Motor neuron (in vitro differentiated cells): ENCODE data around the gene AFF2. TPM values are rescaled to one million over a fixed set of nuclear protein-coding genes. Genes with fewer than 3 reads are reported as not detected.
A peak's percentile ranks its signal among the peaks of the same experiment; 100 is the strongest.

Experiments used
- ATAC-seq, 8 experiments: fragments of 200-7000 bp; cut with Tn5 transposase; replicated peaks in 6 of 8; 2 replicates each; pipeline ENCODE4 v1.8.0; 2021; ENCODE audit warnings: mild to moderate bottlenecking in 8 of 8, moderate library complexity in 8 of 8
- H3K27ac ChIP-seq, 2 donors: fragments of 250-450 bp; sonication (Bioruptor Pico); 2 replicates each; pipeline ENCODE4 v1.9.0; 2021; ENCODE audit warnings: antibody characterized with exemption in 2 of 2, mild to moderate bottlenecking in 2 of 2, moderate library complexity in 1 of 2
- H3K4me1 ChIP-seq, 2 donors: fragments of 250-450 bp; sonication (Bioruptor Pico); replicated peaks in 1 of 2; 2 replicates each; pipeline ENCODE4 v1.6.1; 2021; ENCODE audit warnings: antibody characterized with exemption in 2 of 2, mild to moderate bottlenecking in 2 of 2, moderate library complexity in 1 of 2
- H3K4me3 ChIP-seq, 5 donors: fragments of 250-450 bp; sonication (Bioruptor Pico); 2 replicates each; pipeline ENCODE4 v1.9.0; 2021; ENCODE audit warnings: antibody characterized with exemption in 5 of 5, mild to moderate bottlenecking in 5 of 5, moderate library complexity in 4 of 5
- WGBS, 10 experiments: fragments of 450-650 bp; shearing (Covaris generic); methylation state at CpG; one replicate each; pipeline ENCODE4 v1.0.0; 2022; 5-methylcytosine and 5-hydroxymethylcytosine counted together
- in situ Hi-C, 9 experiments: fragments of 400-800 bp; cut with MboI; loops; one replicate each; pipeline ENCODE4 v1.15.0; 2021; ENCODE audit warnings: low sequenced_read_pairs in 9 of 9, low pct_unique_long_range_greater_than_20kb in 2 of 9; ENCODE audit not compliant: unreplicated experiment in 9 of 9
- total RNA-seq, 8 experiments: library from RNA; unstranded; fragments of 300-600 nt; gene quantifications; 2 replicates each; pipeline versions ENCODE4 v1.2.3 to v1.2.4, GENCODE V29; 2022

AFF2 gene
- total RNA-seq, 8 experiments from 2014 or later = 4.1 to 85.1 (median 29.1) TPM

DNA sequence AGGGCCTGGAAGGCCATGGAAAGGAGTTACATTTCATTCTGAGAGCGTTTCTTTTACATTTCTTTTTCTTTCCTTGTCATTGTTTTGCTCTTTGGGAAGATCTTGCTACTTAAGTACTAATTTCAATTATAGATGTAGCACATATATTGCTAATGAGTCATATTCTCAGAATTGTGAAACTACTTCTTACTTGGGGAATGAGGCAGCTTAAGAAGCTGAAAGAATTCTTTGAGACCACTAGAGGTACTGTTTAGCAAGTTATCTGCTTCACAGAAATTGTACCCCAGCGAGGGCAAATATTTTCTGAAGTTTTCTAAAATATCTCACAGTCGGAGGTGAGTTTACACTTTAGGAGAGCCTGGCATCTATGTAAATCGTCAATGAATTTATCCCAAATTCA, 100.6 kb downstream of the AFF2 start:
- no peaks in the 10 kb centered on the region for H3K4me1 ChIP-seq
- no peak overlapping the region for H3K4me3 ChIP-seq
- in situ Hi-C loops = no loop called here
- ATAC-seq = peak in 2 of 8 experiments; percentile 28 to 32
- H3K27ac ChIP-seq = no peak overlapping the region
- WGBS, 10 experiments = 20 to 92% (median 60%) methylated on average over 1 to 4 of the region's 4 CpGs; no CpG with 5 or more reads in 3 of the 10 experiments

DNA sequence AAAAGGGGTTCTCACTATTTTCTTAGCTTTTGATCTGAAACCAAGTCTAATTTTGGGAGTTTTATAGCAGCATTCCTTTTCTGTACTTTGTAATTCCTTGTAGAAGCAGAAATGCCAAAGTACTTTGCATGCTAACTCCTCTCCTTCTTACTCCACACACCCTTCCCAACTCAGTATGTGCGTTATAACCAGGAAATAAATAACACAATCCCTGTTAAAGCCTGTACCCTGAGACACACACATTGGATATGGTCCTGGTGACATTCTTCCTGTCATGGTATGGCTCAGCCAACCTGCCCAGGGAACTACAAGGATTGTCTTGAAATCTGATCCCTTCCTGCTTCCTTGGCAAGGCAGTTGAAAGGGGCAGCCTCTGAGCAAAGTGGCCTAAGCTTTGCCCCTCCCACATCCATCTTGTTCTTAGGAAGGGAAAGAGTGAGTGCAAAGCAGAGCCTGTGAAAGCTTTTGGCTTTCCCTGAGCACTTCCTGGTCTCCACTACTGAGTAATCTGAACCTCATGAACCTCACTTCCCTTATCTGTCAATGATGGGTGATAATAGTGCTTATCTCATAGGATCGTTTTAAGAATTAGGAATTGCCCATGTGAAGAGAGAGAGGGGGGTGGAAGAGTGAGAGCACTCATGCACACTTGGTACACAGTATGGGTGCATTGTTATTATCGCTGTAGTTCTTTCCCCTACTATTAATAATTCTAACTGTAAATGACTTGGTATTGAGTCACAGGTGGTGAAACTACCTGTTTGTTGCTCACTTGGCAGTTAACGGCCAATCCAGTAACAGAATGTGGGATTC, 109.3 kb downstream of the AFF2 start:
- Histone ChIP-seq H3K27ac (no peak overlapping the region), H3K4me1 (peaks cover 0 to 10% of the 10 kb centered on the region in 2 donors), H3K4me3 (no peak overlapping the region)
- ATAC-seq = peak in 3 of 8 experiments; percentile 59 to 97 (median 65)
- WGBS, 10 experiments = 30 to 83% (median 56%) methylated on average over 2 to 3 of the region's 4 CpGs; no CpG with 5 or more reads in 6 of the 10 experiments
- in situ Hi-C loops = no loop called here

- 31 to 100% (median 79%) methylated on average over 1 to 3 of the region's 3 CpGs; no CpG with 5 or more reads in 4 of the 10 experiments for WGBS, 10 experiments
- no peak for ATAC-seq
- Histone ChIP-seq H3K4me1 (peaks cover 0 to 12% of the 10 kb centered on the region in 2 donors), H3K4me3 (no peak overlapping the region), H3K27ac (no peak overlapping the region)
- in situ Hi-C loops = no loop called here
Observed at GRCh38 chrX:148610328-148610698, 109.9 kb downstream of the AFF2 start.

GRCh38 chrX:148611993-148612392, 111.6 kb downstream of the AFF2 start:
- Histone ChIP-seq H3K4me1 (peaks cover 0 to 12% of the 10 kb centered on the region in 2 donors), H3K4me3 (no peak overlapping the region), H3K27ac (no peak overlapping the region)
- in situ Hi-C loops = no loop called here
- no peak for ATAC-seq
- 14 to 100% (median 82%) methylated on average over 1 to 2 of the region's 2 CpGs; no CpG with 5 or more reads in 4 of the 10 experiments for WGBS, 10 experiments

- ATAC-seq = no peak
- 46 to 80% (median 57%) methylated on average over 1 to 2 of the region's 2 CpGs; no CpG with 5 or more reads in 7 of the 10 experiments for WGBS, 10 experiments
- in situ Hi-C loops = no loop called here
Observed at GRCh38 chrX:148612431-148612830, 112.0 kb downstream of the AFF2 start.

DNA sequence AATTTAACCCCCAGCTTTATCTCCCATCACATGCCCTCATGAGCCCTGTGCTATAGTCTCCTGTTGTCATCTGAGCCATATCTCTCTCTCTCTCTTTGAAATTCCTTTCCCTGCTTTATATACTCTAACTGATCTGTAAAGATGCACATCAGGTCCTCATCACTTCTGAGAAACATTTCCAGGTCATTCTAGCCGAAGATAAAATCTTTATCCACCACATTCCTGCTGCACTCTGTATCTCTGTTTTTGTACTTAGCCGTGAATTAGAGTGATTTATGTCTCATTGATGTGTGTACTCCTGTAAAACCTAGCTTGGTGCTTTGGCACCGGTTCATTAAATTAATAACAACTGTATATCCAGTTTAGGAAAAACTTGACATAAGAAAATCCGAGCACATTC, 113.2 kb downstream of the AFF2 start:
- 0 to 60% (median 34%) methylated on average over 1 to 4 of the region's 4 CpGs; no CpG with 5 or more reads in 4 of the 10 experiments for WGBS, 10 experiments
- ATAC-seq = peak in 1 of 8 experiments; percentile 40

More at GRCh38 chrX:148612431-148612830, 112.0 kb downstream of the AFF2 start:
- peaks cover 0 to 12% of the 10 kb centered on the region in 2 donors for H3K4me1 ChIP-seq
- H3K4me3 ChIP-seq = no peak overlapping the region
- H3K27ac ChIP-seq = no peak overlapping the region

DNA sequence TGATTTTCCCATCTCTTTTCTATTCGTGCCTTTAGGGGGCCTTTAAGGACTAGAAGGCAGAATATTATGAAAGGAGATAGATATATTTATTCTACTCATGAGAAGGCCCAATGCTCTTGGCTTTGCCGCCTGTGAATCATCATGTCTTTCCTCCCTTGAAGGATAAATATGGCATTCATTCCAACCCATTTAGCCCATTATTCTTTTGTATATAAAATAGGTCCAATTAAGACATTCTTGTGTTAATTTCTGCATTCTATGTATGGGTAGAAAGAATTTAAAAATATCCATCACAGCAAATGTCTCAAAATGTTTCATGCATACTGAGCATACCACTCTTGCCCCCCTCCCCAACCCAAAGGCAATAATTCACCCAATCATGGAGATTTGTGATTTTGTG, 115.1 kb downstream of the AFF2 start:
- 0 to 86% (median 71%) methylated on average over 1 to 2 of the region's 2 CpGs; no CpG with 5 or more reads in 6 of the 10 experiments for WGBS, 10 experiments
- ATAC-seq = no peak
- Histone ChIP-seq H3K27ac (no peak overlapping the region), H3K4me3 (no peak overlapping the region), H3K4me1 (peaks cover 0 to 12% of the 10 kb centered on the region in 2 donors)
- in situ Hi-C loops = no loop called here

More for the DNA sequence above, 113.2 kb downstream of the AFF2 start:
- no peak overlapping the region for H3K4me3 ChIP-seq
- peaks cover 0 to 12% of the 10 kb centered on the region in 2 donors for H3K4me1 ChIP-seq
- in situ Hi-C loops = no loop called here
- H3K27ac ChIP-seq = no peak overlapping the region

DNA sequence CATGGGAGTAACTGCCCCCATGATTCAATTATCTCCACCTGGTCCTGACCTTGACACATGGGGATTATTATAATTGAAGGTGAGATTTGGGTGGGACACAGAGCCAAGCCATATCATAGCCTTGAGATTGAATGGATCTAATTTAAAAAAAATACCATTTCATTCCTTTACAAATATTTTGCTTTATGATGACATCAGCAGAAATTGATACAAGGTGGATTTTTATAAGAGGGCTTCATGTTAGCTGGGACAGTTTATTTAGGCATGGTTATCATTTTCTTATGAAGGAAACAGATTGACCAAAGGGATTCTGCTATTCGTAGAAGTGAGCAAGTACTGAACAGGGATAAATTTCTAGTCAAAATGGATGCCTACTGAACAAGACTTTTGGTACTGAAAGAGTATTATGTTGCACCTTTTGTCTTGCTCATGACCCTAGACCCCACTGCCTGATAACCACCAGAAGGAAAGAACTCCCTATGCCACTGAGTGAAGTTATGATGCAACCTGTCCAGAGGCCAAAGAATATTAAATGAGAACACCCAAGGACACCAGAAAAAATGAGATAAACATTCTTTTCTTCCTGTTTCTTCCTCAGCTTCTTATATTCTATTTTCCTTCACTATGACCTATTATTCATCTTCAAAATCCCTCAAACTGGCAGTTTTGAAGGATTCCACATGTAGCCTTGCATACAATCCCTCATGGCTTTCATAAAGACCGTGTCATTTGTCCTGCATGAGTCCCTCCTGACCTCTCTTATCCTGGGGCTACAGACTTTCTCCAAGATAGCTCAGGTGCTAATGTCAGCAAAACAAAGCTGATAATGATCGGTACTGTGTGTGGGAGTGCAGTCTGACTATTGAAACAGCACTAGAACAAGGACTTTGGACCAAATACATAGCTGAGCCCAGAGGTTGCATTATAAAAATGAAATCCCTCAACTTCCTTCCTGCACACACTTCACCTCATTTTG, 118.3 kb downstream of the AFF2 start:
- no peak overlapping the region for H3K4me3 ChIP-seq
- WGBS, 10 experiments = 24 to 100% (median 71%) methylated on average over 1 to 3 of the region's 3 CpGs; no CpG with 5 or more reads in 5 of the 10 experiments
- H3K4me1 ChIP-seq = peaks cover 0 to 5% of the 10 kb centered on the region in 2 donors
- in situ Hi-C loops = no loop called here
- ATAC-seq = no peak
- H3K27ac ChIP-seq = no peak overlapping the region

DNA sequence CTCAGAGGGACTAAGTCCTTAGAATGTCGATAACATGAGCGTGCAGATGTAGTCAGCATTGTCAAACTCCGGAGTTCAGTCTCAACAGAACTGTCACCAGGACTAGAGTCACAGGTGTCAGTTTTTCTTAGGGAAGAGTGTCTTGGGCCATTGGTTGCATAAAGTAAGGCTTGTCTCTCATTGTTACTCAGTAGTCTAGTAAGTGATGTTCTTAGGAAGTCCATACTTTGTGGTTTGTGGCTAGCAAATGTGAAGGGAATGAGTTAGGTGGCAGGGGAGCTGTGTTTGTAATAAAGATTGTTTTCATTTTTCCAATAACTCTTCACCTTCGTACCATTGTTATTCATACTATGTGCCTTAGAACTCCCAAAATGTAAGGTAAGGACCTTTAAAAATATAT, 119.6 kb downstream of the AFF2 start:
- H3K4me1 ChIP-seq = peaks cover 0 to 7% of the 10 kb centered on the region in 2 donors
- H3K27ac ChIP-seq = no peak overlapping the region
- WGBS, 10 experiments = 57 to 100% (median 85%) methylated on average over 1 to 4 of the region's 4 CpGs; no CpG with 5 or more reads in 4 of the 10 experiments
- ATAC-seq = no peak
- in situ Hi-C loops = no loop called here
- H3K4me3 ChIP-seq = no peak overlapping the region

- peak in 3 of 8 experiments; percentile 17 to 62 (median 59) for ATAC-seq
- in situ Hi-C loops = no loop called here
- no peak overlapping the region for H3K4me3 ChIP-seq
Observed at GRCh38 chrX:148624951-148625474, 124.6 kb downstream of the AFF2 start.

DNA sequence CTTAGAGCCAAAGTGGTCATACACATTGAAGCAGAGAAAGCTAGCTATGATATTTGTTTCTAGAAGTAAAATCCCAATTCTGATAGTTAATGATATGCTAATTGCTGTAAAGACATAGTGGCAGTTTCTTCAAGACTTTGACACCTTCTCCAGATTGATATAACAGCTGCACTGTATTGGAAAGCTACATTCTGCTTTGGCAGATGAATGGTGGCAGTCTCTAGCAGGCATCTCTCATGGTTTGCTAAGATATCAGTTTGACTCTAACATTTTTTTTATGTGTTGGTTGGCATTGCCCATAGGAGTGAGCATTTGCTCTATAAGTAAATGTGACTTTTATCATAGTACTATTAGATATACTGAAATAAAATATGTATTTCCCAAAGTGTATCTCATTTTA, 128.2 kb downstream of the AFF2 start:
- ATAC-seq = no peak
- in situ Hi-C loops = no loop called here
- H3K4me3 ChIP-seq = no peak overlapping the region
- no peak overlapping the region for H3K27ac ChIP-seq
- H3K4me1 ChIP-seq = peaks cover 0 to 8% of the 10 kb centered on the region in 2 donors

More at GRCh38 chrX:148624951-148625474, 124.6 kb downstream of the AFF2 start:
- Histone ChIP-seq H3K27ac (no peak overlapping the region), H3K4me1 (peaks cover 0 to 8% of the 10 kb centered on the region in 2 donors)
- 60% methylated on average over 1 of the region's 2 CpGs; no CpG with 5 or more reads in 9 of the 10 experiments for WGBS, 10 experiments

DNA sequence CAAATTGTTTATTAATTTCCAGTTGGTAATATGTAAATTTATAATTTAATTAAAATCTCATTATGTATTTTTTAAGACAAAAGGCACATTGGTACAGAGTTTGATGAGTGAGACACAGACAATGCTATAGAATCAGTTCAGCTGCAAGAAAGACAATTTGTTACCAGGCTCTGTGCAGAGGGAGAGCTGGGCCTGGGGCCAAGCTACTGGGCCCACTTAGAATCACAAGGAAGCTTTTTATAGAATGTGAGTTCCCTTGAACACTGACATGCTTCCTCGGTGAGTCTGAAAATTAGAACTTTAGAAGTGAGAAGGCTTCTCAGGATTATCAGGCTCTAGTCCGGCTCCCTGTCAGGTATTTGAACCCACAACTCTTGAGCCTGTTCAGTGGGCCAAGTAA, 129.0 kb downstream of the AFF2 start:
- WGBS, 10 experiments = 0 to 100% (median 60%) methylated on average over 1 of the region's 2 CpGs; no CpG with 5 or more reads in 7 of the 10 experiments
- peak in 2 of 8 experiments; percentile 18 to 67 for ATAC-seq
- in situ Hi-C loops = no loop called here

More for the DNA sequence above, 129.0 kb downstream of the AFF2 start:
- Histone ChIP-seq H3K4me1 (peaks cover 0 to 8% of the 10 kb centered on the region in 2 donors), H3K4me3 (no peak overlapping the region), H3K27ac (no peak overlapping the region)
